ENCODE measurements around the gene SAP30BP. TPM values are rescaled to one million over a fixed set of nuclear protein-coding genes. Genes with fewer than 3 reads are reported as not detected.
A peak's percentile ranks its signal among the peaks of the same experiment; 100 is the strongest.

SAP30BP gene
- 44.9 and 60.9 TPM in 2 replicates for total RNA-seq (2014; rRNA removed; shearing (Covaris generic))
- polyA plus RNA-seq (2016; fragmentation: Nextera tagmentation; extraction: Ambion mirVana), result 95.0 and 97.9 TPM in 2 replicates
- long read RNA-seq, transcript SAP30BP-225 (11 exons, 2,722 nt), result major isoform, 46 of 61 reads
- long read RNA-seq, partial matches to known transcripts, result 5 of 61 reads
- long read RNA-seq, other reads (novel, unspliced or antisense), result 5 of 61 reads

- ATAC-seq (peak; percentile 100), DNase-seq (ENCODE audit: low spot score) (peak; percentile 100)
- Mint-ChIP-seq H3K27ac (no peak within 1 kb of the TSS; the same call in 1 of the 2 replicates), H3K4me3 (no peak within 1 kb of the TSS), H3K27me3 (ENCODE audit: insufficient read depth, low read depth, poor library complexity) (no peaks in the 10 kb centered on the region), H3K36me3 (ENCODE audit: low read depth) (peaks cover 39% of the 10 kb centered on the region), H3K4me1 (peaks cover 10% of the 10 kb centered on the region), H3K9me3 (no peaks in the 10 kb centered on the region)
- no peaks in the 10 kb centered on the region for H3K9me2 ChIP-seq (ENCODE audit: insufficient read depth)
- peaks cover 11% of the 10 kb centered on the region for H3F3A ChIP-seq (replicated peaks; ENCODE audit: low read depth)
- peak; percentile 58 for TF ChIP-seq POLR2AphosphoS5 (IDR thresholded peaks at IDR 0.05; ENCODE audit: low read depth)
- TF ChIP-seq CREB1 (CRISPR knock-in tag; IDR thresholded peaks at IDR 0.05; ENCODE audit: low read depth), result peak; percentile 97
- TF ChIP-seq ETS1 (IDR thresholded peaks at IDR 0.05), result peak; percentile 80
- no peak for TF ChIP-seq JUNB (IDR thresholded peaks at IDR 0.05; ENCODE audit: unreplicated experiment)
- no peak for TF ChIP-seq ZNF114 (CRISPR knock-in tag; IDR thresholded peaks at IDR 0.05)
- H2AFZ ChIP-seq, result peak within 1 kb of the TSS; percentile 40; the same call in 1 of the 2 replicates
- H3K36me3 ChIP-seq (ENCODE audit: insufficient read depth), result peaks cover 28% of the 10 kb centered on the region
- H3K79me2 ChIP-seq (replicated peaks; ENCODE audit: insufficient read depth), result peaks cover 67% of the 10 kb centered on the region
- peaks cover 14% of the 10 kb centered on the region for H3K4me1 ChIP-seq (ENCODE audit: insufficient read depth)
- H4K20me1 ChIP-seq (replicated peaks; ENCODE audit: insufficient read depth), result peaks cover 18% of the 10 kb centered on the region
- peak within 1 kb of the TSS; percentile 81 for H3K4me3 ChIP-seq
- peak within 1 kb of the TSS; percentile 81 for H3K27ac ChIP-seq (ENCODE audit: low read depth)
- H3K4me2 ChIP-seq, result peak within 1 kb of the TSS; percentile 99
- H3K27me3 ChIP-seq (ENCODE audit: insufficient read depth), result no peaks in the 10 kb centered on the region
These were observed at the start of gene SAP30BP, which contains the start of gene RECQL5 for GRCh38 chr17:75666959-75667790. TSS of gene SAP30BP (plus strand) at chr17:75667338. CDS start at chr17:75667373, 35 bp downstream. TSS of gene RECQL5 (minus strand) at chr17:75667154. CDS start at chr17:75666557, 597 bp downstream.

GRCh38 chr17:75617675-75618074 lies 49.5 kb upstream of the SAP30BP start:
- Mint-ChIP-seq H3K4me1 (peaks cover 3% of the 10 kb centered on the region; the same call in 1 of the 3 replicates), H3K9me3 (no peaks in the 10 kb centered on the region; the same call in 2 of the 3 replicates), H3K36me3 (ENCODE audit: low read depth) (no peaks in the 10 kb centered on the region), H3K27me3 (ENCODE audit: insufficient read depth, low read depth, poor library complexity) (peaks cover 24% of the 10 kb centered on the region), H3K4me3 (no peak overlapping the region), H3K27ac (no peak overlapping the region)
- no peaks in the 10 kb centered on the region for H3K9me2 ChIP-seq (ENCODE audit: insufficient read depth)
- H4K20me1 ChIP-seq (replicated peaks; ENCODE audit: insufficient read depth), result no peaks in the 10 kb centered on the region
- H2AFZ ChIP-seq, result no peak overlapping the region
- no peak overlapping the region for H3K27ac ChIP-seq (ENCODE audit: low read depth)
- no peaks in the 10 kb centered on the region for H3K4me1 ChIP-seq (ENCODE audit: insufficient read depth)
- no peaks in the 10 kb centered on the region for H3K79me2 ChIP-seq (replicated peaks; ENCODE audit: insufficient read depth)
- no peak for DNase-seq (ENCODE audit: low spot score)
- no peak overlapping the region for H3K4me3 ChIP-seq
- no peaks in the 10 kb centered on the region for H3K36me3 ChIP-seq (ENCODE audit: insufficient read depth)
- no peaks in the 10 kb centered on the region for H3K27me3 ChIP-seq (ENCODE audit: insufficient read depth)
- no peak overlapping the region for H3K4me2 ChIP-seq
- H3F3A ChIP-seq (replicated peaks; ENCODE audit: low read depth), result no peaks in the 10 kb centered on the region
- ATAC-seq, result no peak
- no peak for TF ChIP-seq REST (IDR thresholded peaks at IDR 0.05; ENCODE audit: unreplicated experiment)
- no peak for TF ChIP-seq EZH2phosphoT487 (IDR thresholded peaks at IDR 0.05; ENCODE audit: unreplicated experiment)
- no peak for TF ChIP-seq ETS1 (IDR thresholded peaks at IDR 0.05)
- TF ChIP-seq EZH2 (IDR thresholded peaks at IDR 0.05; ENCODE audit: low read depth, unreplicated experiment), result no peak
- no peak for TF ChIP-seq JUNB (IDR thresholded peaks at IDR 0.05; ENCODE audit: unreplicated experiment)
- TF ChIP-seq STAT1 (IDR thresholded peaks at IDR 0.05; ENCODE audit: unreplicated experiment), result no peak
- TF ChIP-seq POLR2AphosphoS5 (IDR thresholded peaks at IDR 0.05; ENCODE audit: low read depth), result no peak
- TF ChIP-seq ZNF331 (CRISPR knock-in tag; IDR thresholded peaks at IDR 0.05; ENCODE audit: low read depth), result no peak
- TF ChIP-seq CREB1 (CRISPR knock-in tag; IDR thresholded peaks at IDR 0.05; ENCODE audit: low read depth), result no peak

All from GM23338 (cell line).